ENCODE data around the gene TBRG1. TPM values are rescaled to one million over a fixed set of nuclear protein-coding genes. Genes with fewer than 3 reads are reported as not detected.

The TBRG1 gene
- total RNA-seq, 1 donor from 2014 or later = 20.7 TPM

GRCh38 chr11:124662106-124662505 is 39.4 kb downstream of the TBRG1 start:
- no peaks in the 10 kb centered on the region for H3K36me3 ChIP-seq
- H3K4me2 ChIP-seq = no peak overlapping the region
- no peaks in the 10 kb centered on the region for H3K9me3 Mint-ChIP-seq
- H3K9me3 ChIP-seq (ENCODE audit: low read depth) = no peaks in the 10 kb centered on the region
- no peak for DNase-seq (ENCODE audit: low spot score)
- H3K36me3 Mint-ChIP-seq = peaks cover 6% of the 10 kb centered on the region
- no peak overlapping the region for H3K9ac ChIP-seq
- H3F3A ChIP-seq (ENCODE audit: low read depth) = peaks cover 9% of the 10 kb centered on the region
- no peaks in the 10 kb centered on the region for H4K20me1 ChIP-seq (ENCODE audit: low read depth)
- H3K79me2 ChIP-seq (ENCODE audit: low read depth) = no peaks in the 10 kb centered on the region
- no peak overlapping the region for H3K27ac Mint-ChIP-seq
- no peak overlapping the region for H3K4me3 ChIP-seq
- H3K4me3 Mint-ChIP-seq = no peak overlapping the region
- H3K4me1 Mint-ChIP-seq = peaks cover 20% of the 10 kb centered on the region
- H3K27ac ChIP-seq = no peak overlapping the region
- no peak overlapping the region for H2AFZ ChIP-seq (replicated peaks)
- H3K27me3 ChIP-seq = no peaks in the 10 kb centered on the region
- H3K4me1 ChIP-seq = peaks cover 9% of the 10 kb centered on the region
- H3K27me3 Mint-ChIP-seq (ENCODE audit: insufficient read depth, low read depth) = no peaks in the 10 kb centered on the region
- TF ChIP-seq EZH2 (IDR thresholded peaks at IDR 0.05) = no peak
- no peak for TF ChIP-seq CTCF (IDR thresholded peaks at IDR 0.05)
- no peak for TF ChIP-seq EZH2phosphoT487 (IDR thresholded peaks at IDR 0.05)

- Mint-ChIP-seq H3K4me1 (peaks cover 4% of the 10 kb centered on the region), H3K4me3 (no peak overlapping the region), H3K9me3 (no peaks in the 10 kb centered on the region), H3K27me3 (ENCODE audit: insufficient read depth, low read depth) (no peaks in the 10 kb centered on the region), H3K36me3 (peaks cover 6% of the 10 kb centered on the region), H3K27ac (no peak overlapping the region)
- DNase-seq (ENCODE audit: low spot score) = no peak
- Histone ChIP-seq H3K9me3 (ENCODE audit: low read depth) (no peaks in the 10 kb centered on the region), H3K4me3 (no peak overlapping the region), H3K9ac (no peak overlapping the region), H3K4me2 (no peak overlapping the region), H3K79me2 (ENCODE audit: low read depth) (no peaks in the 10 kb centered on the region), H3K36me3 (no peaks in the 10 kb centered on the region), H3F3A (ENCODE audit: low read depth) (no peaks in the 10 kb centered on the region), H4K20me1 (ENCODE audit: low read depth) (no peaks in the 10 kb centered on the region), H3K4me1 (no peaks in the 10 kb centered on the region), H3K27ac (no peak overlapping the region), H2AFZ (replicated peaks) (no peak overlapping the region), H3K27me3 (no peaks in the 10 kb centered on the region)
- TF ChIP-seq EZH2phosphoT487 (IDR thresholded peaks at IDR 0.05) (no peak), EZH2 (IDR thresholded peaks at IDR 0.05) (no peak), CTCF (IDR thresholded peaks at IDR 0.05) (no peak)
Measured at GRCh38 chr11:124663861-124664260, 41.2 kb downstream of the TBRG1 start.

GRCh38 chr11:124667601-124668000 is 44.9 kb downstream of the TBRG1 start:
- Histone ChIP-seq H3K79me2 (ENCODE audit: low read depth) (no peaks in the 10 kb centered on the region), H3K27ac (no peak overlapping the region), H3K4me3 (no peak overlapping the region), H3F3A (ENCODE audit: low read depth) (no peaks in the 10 kb centered on the region), H3K36me3 (no peaks in the 10 kb centered on the region), H3K4me2 (no peak overlapping the region), H2AFZ (replicated peaks) (no peak overlapping the region), H3K9ac (no peak overlapping the region), H3K9me3 (ENCODE audit: low read depth) (no peaks in the 10 kb centered on the region), H4K20me1 (ENCODE audit: low read depth) (peaks cover 5% of the 10 kb centered on the region), H3K4me1 (no peaks in the 10 kb centered on the region), H3K27me3 (peaks cover 32% of the 10 kb centered on the region)
- Mint-ChIP-seq H3K36me3 (peaks cover 6% of the 10 kb centered on the region), H3K9me3 (peaks cover 2% of the 10 kb centered on the region), H3K27me3 (ENCODE audit: insufficient read depth, low read depth) (peaks cover under 1% of the 10 kb centered on the region), H3K27ac (no peak overlapping the region), H3K4me3 (no peak overlapping the region), H3K4me1 (peaks cover 6% of the 10 kb centered on the region)
- DNase-seq (ENCODE audit: low spot score) = no peak
- TF ChIP-seq EZH2phosphoT487 (IDR thresholded peaks at IDR 0.05) (no peak), EZH2 (IDR thresholded peaks at IDR 0.05) (no peak), CTCF (IDR thresholded peaks at IDR 0.05) (no peak)

All from neural progenitor cell (in vitro differentiated cells).